ENCODE results near the gene MLPH. TPM values are rescaled to one million over a fixed set of nuclear protein-coding genes. Genes with fewer than 3 reads are reported as not detected.

Gene MLPH
- total RNA-seq, 1 experiment from 2014 or later, result 27.1 TPM

DNA sequence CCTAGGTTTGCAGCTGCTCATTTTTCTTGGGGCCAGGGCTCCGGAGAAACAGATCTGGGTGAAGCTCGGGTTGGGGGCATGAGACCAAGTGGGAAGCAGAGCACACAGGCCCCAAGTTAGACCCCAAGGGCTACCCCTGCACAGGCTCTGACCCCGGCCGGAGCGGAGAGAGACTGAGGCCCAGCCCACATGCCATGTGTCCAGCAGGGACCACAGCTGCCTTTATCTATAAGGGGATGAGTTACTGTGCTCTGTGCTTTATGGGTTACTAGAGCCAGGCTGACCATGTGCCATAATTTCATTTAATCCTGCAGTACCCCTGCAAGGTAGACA lies 49.0 kb downstream of the MLPH start:
- Mint-ChIP-seq H3K4me3 (ENCODE audit: unreplicated experiment) (no peak overlapping the region), H3K36me3 (ENCODE audit: insufficient read depth, unreplicated experiment) (peaks cover 16% of the 10 kb centered on the region), H3K4me1 (ENCODE audit: insufficient read depth, unreplicated experiment) (peaks cover 8% of the 10 kb centered on the region), H3K27ac (ENCODE audit: low read depth, unreplicated experiment) (no peak overlapping the region), H3K27me3 (ENCODE audit: insufficient read depth, unreplicated experiment) (no peaks in the 10 kb centered on the region), H3K9me3 (ENCODE audit: unreplicated experiment) (no peaks in the 10 kb centered on the region)
- CTCF ChIA-PET, result interaction anchor here (0.7 to 2.6 kb wide), 2 partner anchors 23 to 36 kb away, joined by 3 to 17 read pairs; no protein-coding TSS in a partner anchor
- BruUV-seq (replicated peaks), result no TSS peak
- TF ChIP-seq, protein P1, sequence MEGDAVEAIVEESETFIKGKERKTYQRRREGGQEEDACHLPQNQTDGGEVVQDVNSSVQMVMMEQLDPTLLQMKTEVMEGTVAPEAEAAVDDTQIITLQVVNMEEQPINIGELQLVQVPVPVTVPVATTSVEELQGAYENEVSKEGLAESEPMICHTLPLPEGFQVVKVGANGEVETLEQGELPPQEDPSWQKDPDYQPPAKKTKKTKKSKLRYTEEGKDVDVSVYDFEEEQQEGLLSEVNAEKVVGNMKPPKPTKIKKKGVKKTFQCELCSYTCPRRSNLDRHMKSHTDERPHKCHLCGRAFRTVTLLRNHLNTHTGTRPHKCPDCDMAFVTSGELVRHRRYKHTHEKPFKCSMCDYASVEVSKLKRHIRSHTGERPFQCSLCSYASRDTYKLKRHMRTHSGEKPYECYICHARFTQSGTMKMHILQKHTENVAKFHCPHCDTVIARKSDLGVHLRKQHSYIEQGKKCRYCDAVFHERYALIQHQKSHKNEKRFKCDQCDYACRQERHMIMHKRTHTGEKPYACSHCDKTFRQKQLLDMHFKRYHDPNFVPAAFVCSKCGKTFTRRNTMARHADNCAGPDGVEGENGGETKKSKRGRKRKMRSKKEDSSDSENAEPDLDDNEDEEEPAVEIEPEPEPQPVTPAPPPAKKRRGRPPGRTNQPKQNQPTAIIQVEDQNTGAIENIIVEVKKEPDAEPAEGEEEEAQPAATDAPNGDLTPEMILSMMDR (IDR thresholded peaks at IDR 0.05; ENCODE audit: unreplicated experiment), result no peak
- intact Hi-C loops (cut with micrococcal nuclease), result no loop called here
- POLR2A ChIA-PET, result no interaction called here
- no peak for DNase-seq (ENCODE audit: unreplicated experiment)

DNA sequence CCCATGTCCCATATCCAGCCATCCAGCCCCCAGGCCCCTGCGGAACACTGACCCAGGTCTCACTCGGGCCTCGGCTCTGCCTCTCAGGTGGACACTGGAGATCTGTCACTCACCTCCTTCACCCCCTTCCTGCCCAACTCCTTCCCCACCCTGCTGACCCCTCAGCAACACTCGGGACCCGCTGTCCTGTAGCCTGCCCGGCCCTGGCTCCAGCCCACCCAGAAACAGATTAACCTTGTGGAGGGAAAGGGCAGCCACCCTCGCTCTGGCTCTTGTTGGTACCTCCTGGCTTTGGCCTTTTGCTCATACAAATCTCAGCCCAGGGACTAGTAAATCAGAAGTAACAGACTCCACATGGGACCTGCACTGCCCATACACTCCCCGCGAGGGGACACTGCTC lies 49.6 kb downstream of the MLPH start:
- Mint-ChIP-seq H3K9me3 (ENCODE audit: unreplicated experiment) (no peaks in the 10 kb centered on the region), H3K4me1 (ENCODE audit: insufficient read depth, unreplicated experiment) (peaks cover 10% of the 10 kb centered on the region), H3K27ac (ENCODE audit: low read depth, unreplicated experiment) (no peak overlapping the region), H3K27me3 (ENCODE audit: insufficient read depth, unreplicated experiment) (no peaks in the 10 kb centered on the region), H3K36me3 (ENCODE audit: insufficient read depth, unreplicated experiment) (peaks cover 16% of the 10 kb centered on the region), H3K4me3 (ENCODE audit: unreplicated experiment) (no peak overlapping the region)
- intact Hi-C loops (cut with micrococcal nuclease), result no loop called here
- TF ChIP-seq, protein P1 (IDR thresholded peaks at IDR 0.05; ENCODE audit: unreplicated experiment), result no peak
- DNase-seq (ENCODE audit: unreplicated experiment), result no peak
- no TSS peak for BruUV-seq (replicated peaks)
- CTCF ChIA-PET, result interaction anchor here (2.6 kb wide), 1 partner anchor 36 kb away, joined by 17 read pairs; no protein-coding TSS in a partner anchor
- POLR2A ChIA-PET, result no interaction called here

DNA sequence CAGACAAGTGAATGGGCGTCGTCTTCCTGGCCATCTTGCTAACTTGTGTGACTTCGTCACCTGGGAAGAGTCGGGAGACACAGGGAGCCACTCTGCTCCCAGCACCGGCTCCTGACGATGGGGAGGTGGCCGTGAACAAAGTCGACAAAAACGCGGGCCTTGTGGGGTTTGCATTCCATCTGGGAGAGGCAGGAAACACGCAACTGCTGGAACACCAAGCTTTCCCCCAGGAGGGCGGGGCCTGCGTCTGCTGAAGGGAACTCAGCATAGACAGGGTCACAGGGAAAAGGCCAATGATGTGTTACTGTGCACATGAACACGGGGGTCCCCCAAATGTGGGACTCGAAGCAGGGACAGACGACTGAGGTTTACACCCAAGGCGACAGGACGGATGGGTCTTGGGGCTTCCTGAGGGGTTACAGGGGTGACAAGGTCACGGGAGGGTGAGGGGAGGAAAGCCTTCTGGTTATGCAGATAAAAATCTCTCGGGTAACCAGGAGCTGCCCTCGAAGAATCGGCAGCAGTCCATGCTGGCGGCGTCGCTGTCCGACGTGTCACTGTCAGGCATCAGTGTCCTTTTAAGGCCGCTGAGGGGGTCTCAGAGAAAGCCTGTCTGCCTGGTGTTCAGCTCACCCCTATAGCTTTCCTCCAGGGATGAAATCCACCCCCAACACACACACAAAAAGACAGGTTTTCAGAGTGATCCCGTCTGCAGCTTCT lies 51.1 kb downstream of the MLPH start:
- intact Hi-C loops (cut with micrococcal nuclease), result no loop called here
- Mint-ChIP-seq H3K27ac (ENCODE audit: low read depth, unreplicated experiment) (no peak overlapping the region), H3K36me3 (ENCODE audit: insufficient read depth, unreplicated experiment) (peaks cover 5% of the 10 kb centered on the region), H3K4me3 (ENCODE audit: unreplicated experiment) (no peak overlapping the region), H3K4me1 (ENCODE audit: insufficient read depth, unreplicated experiment) (peaks cover 10% of the 10 kb centered on the region), H3K9me3 (ENCODE audit: unreplicated experiment) (no peaks in the 10 kb centered on the region), H3K27me3 (ENCODE audit: insufficient read depth, unreplicated experiment) (no peaks in the 10 kb centered on the region)
- ChIA-PET CTCF (interaction anchor here (1.3 kb wide), 1 partner anchor 34 kb away, joined by 4 read pairs; no protein-coding TSS in a partner anchor), POLR2A (no interaction called here)
- TF ChIP-seq, protein P1 (IDR thresholded peaks at IDR 0.05; ENCODE audit: unreplicated experiment), result no peak
- no TSS peak for BruUV-seq (replicated peaks)
- no peak for DNase-seq (ENCODE audit: unreplicated experiment)

DNA sequence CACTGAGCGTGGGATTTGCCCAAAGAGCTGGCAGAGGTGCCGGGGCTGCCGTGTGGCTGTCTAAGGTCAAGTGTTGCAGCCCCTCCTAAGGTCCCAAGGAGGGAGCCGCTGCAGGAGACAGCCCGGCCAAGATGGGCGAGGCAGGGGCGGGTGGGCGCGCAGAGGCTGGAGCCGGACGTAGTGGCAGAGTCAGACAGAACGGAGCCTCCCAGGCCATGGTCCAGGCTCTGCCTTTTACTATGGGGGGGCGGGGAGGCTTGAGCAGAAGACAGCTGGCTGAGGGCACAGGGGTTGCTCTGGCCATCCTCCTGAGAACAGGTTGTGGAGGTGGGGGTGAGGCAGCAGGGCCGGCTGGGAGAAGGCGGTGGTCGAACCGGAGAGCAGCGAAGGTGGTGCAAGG lies 51.9 kb downstream of the MLPH start:
- BruUV-seq (replicated peaks), result no TSS peak
- H3K27ac Mint-ChIP-seq (ENCODE audit: low read depth, unreplicated experiment), result no peak overlapping the region
- intact Hi-C loops (cut with micrococcal nuclease), result no loop called here
- no peak overlapping the region for H3K4me3 Mint-ChIP-seq (ENCODE audit: unreplicated experiment)
- H3K9me3 Mint-ChIP-seq (ENCODE audit: unreplicated experiment), result no peaks in the 10 kb centered on the region
- no peaks in the 10 kb centered on the region for H3K36me3 Mint-ChIP-seq (ENCODE audit: insufficient read depth, unreplicated experiment)
- ChIA-PET POLR2A (interaction anchor here (1.5 kb wide), 1 partner anchor 10 kb away, joined by 8 read pairs; no protein-coding TSS in a partner anchor), CTCF (interaction anchor here (1.3 kb wide), 1 partner anchor 33 kb away, joined by 4 read pairs; no protein-coding TSS in a partner anchor)
- no peaks in the 10 kb centered on the region for H3K27me3 Mint-ChIP-seq (ENCODE audit: insufficient read depth, unreplicated experiment)
- TF ChIP-seq, protein P1 (IDR thresholded peaks at IDR 0.05; ENCODE audit: unreplicated experiment), result no peak
- H3K4me1 Mint-ChIP-seq (ENCODE audit: insufficient read depth, unreplicated experiment), result peaks cover 10% of the 10 kb centered on the region
- DNase-seq (ENCODE audit: unreplicated experiment), result no peak
